Activated T-helper 1 cell treated with Interleukin-2 at 50 U/mL for 16 hours (primary cell): ENCODE data around the gene LRRC70.
"Not testable (repeated sequence)": the region's sequence is repeated elsewhere in the genome, so short reads cannot be mapped to it uniquely, and the experiment has no call there.

Source experiments
- DNase-seq: peaks from one replicate; pipeline ENCODE4 v3.0.0-alpha.2; 2020; ENCODE audit warnings: low read depth

Gene LRRC70

GRCh38 chr5:62578540-62578939 lies at the start of gene LRRC70:
LRRC70 (plus strand) TSS chr5:62578819; CDS start chr5:62579439, 620 bp downstream.
- no peak for DNase-seq

GRCh38 chr5:62533597-62533996 lies 45.0 kb upstream of the LRRC70 start:
- DNase-seq: no peak

GRCh38 chr5:62534461-62535236 lies 44.0 kb upstream of the LRRC70 start:
- no peak for DNase-seq

GRCh38 chr5:62536232-62536631 lies 42.4 kb upstream of the LRRC70 start:
- no peak for DNase-seq

GRCh38 chr5:62536783-62537182 lies 41.8 kb upstream of the LRRC70 start:
- no peak for DNase-seq

GRCh38 chr5:62538017-62538942 lies 40.3 kb upstream of the LRRC70 start:
- no peak for DNase-seq

GRCh38 chr5:62542720-62543119 lies 35.9 kb upstream of the LRRC70 start:
- no peak for DNase-seq

- DNase-seq: no peak
These were observed 30.5 kb upstream of the LRRC70 start for GRCh38 chr5:62547945-62548630.

- DNase-seq: no peak
These were observed 28.5 kb upstream of the LRRC70 start for GRCh38 chr5:62550103-62550502.

GRCh38 chr5:62555930-62556329 lies 22.7 kb upstream of the LRRC70 start:
- no peak for DNase-seq

- no peak for DNase-seq
These were observed 19.7 kb upstream of the LRRC70 start for GRCh38 chr5:62558941-62559340.

GRCh38 chr5:62560786-62561185 lies 17.8 kb upstream of the LRRC70 start:
- no peak for DNase-seq

GRCh38 chr5:62561896-62562295 lies 16.7 kb upstream of the LRRC70 start:
- DNase-seq: no peak

- no peak for DNase-seq
These were observed 15.8 kb upstream of the LRRC70 start for GRCh38 chr5:62562867-62563266.

GRCh38 chr5:62564101-62564500 lies 14.5 kb upstream of the LRRC70 start:
- DNase-seq: no peak

GRCh38 chr5:62565740-62566139 lies 12.9 kb upstream of the LRRC70 start:
- DNase-seq: not testable (repeated sequence)

GRCh38 chr5:62568143-62568542 lies 10.5 kb upstream of the LRRC70 start:
- no peak for DNase-seq

GRCh38 chr5:62568800-62569432 lies 9.7 kb upstream of the LRRC70 start:
- DNase-seq: no peak

- no peak for DNase-seq
These were observed 9.1 kb upstream of the LRRC70 start for GRCh38 chr5:62569470-62569869.

- DNase-seq: no peak
These were observed 5.6 kb upstream of the LRRC70 start for GRCh38 chr5:62572918-62573514.

- no peak for DNase-seq
These were observed 4.0 kb upstream of the LRRC70 start for GRCh38 chr5:62574599-62574998.

- DNase-seq: no peak
These were observed 3.6 kb upstream of the LRRC70 start for GRCh38 chr5:62575066-62575465.
